Measurements from ENCODE around the gene DACH1. TPM values are rescaled to one million over a fixed set of nuclear protein-coding genes. Genes with fewer than 3 reads are reported as not detected.

The DACH1 gene
- total RNA-seq, 2 experiments from 2014 or later, result not detected

- intact Hi-C loops (cut with micrococcal nuclease; ENCODE audit: unreplicated experiment), result no loop called here
- H3K9me2 ChIP-seq (ENCODE audit: insufficient read depth, low read length), result no peaks in the 10 kb centered on the region
- no peaks in the 10 kb centered on the region for H3K36me3 ChIP-seq (ENCODE audit: insufficient read depth, low read length)
- POLR2A ChIA-PET, result no interaction called here
- no peak overlapping the region for H3K27ac ChIP-seq (ENCODE audit: low read depth, low read length, poor library complexity, severe bottlenecking)
- H3K4me3 ChIP-seq (ENCODE audit: low read depth, low read length, poor library complexity, severe bottlenecking), result no peak overlapping the region
- CTCF ChIA-PET (ENCODE audit: unreplicated experiment), result no interaction called here
- no peak overlapping the region for H3K4me2 ChIP-seq (ENCODE audit: low read length)
- no peak for TF ChIP-seq EZH2phosphoT487 (IDR thresholded peaks at IDR 0.05; ENCODE audit: borderline replicate concordance, low read depth, low read length)
- TF ChIP-seq CTCF (conservative IDR thresholded peaks at IDR 0.05; ENCODE audit: low read length), result no peak
- H3K79me2 ChIP-seq (ENCODE audit: insufficient read depth, low read depth, low read length), result no peaks in the 10 kb centered on the region
- no peak overlapping the region for H2AFZ ChIP-seq (ENCODE audit: low read length)
- H4K20me1 ChIP-seq (ENCODE audit: insufficient read depth, low read length), result no peaks in the 10 kb centered on the region
- BruUV-seq (replicated peaks), result no TSS peak
- no peaks in the 10 kb centered on the region for H3K4me1 ChIP-seq (ENCODE audit: insufficient read depth, low read length, poor library complexity, severe bottlenecking)
- no peaks in the 10 kb centered on the region for H3K9me3 ChIP-seq (ENCODE audit: low read length)
- DNase-seq (ENCODE audit: low spot score), result no peak
Measured at GRCh38 chr13:71412231-71412630, 454.8 kb downstream of the DACH1 start.

- POLR2A ChIA-PET, result no interaction called here
- Histone ChIP-seq H3K4me3 (ENCODE audit: low read depth, low read length, poor library complexity, severe bottlenecking) (no peak overlapping the region), H3K4me1 (ENCODE audit: insufficient read depth, low read length, poor library complexity, severe bottlenecking) (no peaks in the 10 kb centered on the region), H2AFZ (ENCODE audit: low read length) (no peak overlapping the region), H3K79me2 (ENCODE audit: insufficient read depth, low read depth, low read length) (no peaks in the 10 kb centered on the region), H3K27ac (ENCODE audit: low read depth, low read length, poor library complexity, severe bottlenecking) (no peak overlapping the region), H4K20me1 (ENCODE audit: insufficient read depth, low read length) (no peaks in the 10 kb centered on the region), H3K4me2 (ENCODE audit: low read length) (no peak overlapping the region), H3K9me2 (ENCODE audit: insufficient read depth, low read length) (no peaks in the 10 kb centered on the region), H3K9me3 (ENCODE audit: low read length) (no peaks in the 10 kb centered on the region), H3K36me3 (ENCODE audit: insufficient read depth, low read length) (no peaks in the 10 kb centered on the region)
- TF ChIP-seq CTCF (conservative IDR thresholded peaks at IDR 0.05; ENCODE audit: low read length), result no peak
- CTCF ChIA-PET (ENCODE audit: unreplicated experiment), result no interaction called here
- DNase-seq (ENCODE audit: low spot score), result no peak
- BruUV-seq (replicated peaks), result no TSS peak
- intact Hi-C loops (cut with micrococcal nuclease; ENCODE audit: unreplicated experiment), result no loop called here
Measured at GRCh38 chr13:71408416-71408815, 458.6 kb downstream of the DACH1 start.

DNA sequence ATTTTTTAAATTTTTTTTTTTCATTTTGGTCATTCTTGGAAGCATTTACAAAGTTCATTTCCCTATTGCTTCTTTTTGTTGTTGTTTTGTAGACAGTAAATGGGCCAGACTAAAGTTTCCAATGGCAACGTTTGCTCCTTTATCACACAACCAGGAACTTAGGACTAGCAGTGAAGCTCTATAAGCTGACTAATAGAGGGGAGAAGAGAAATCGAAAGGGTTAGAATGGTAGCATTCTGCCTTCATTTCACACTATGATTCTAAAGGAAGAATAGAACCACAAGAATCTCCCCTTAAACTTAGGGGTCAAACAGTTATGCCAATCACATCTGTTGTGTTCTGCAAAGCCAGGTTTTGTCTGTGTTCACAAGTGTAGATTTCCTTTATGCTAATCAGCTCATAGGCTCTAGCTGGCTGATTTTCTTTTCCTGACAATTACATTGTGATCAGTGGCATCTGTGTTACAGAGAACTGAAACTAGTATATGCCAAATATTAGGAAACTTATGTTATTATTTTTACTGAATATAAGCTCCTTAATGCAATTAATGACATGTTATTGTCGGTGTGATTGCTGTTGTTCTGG is 467.3 kb downstream of the DACH1 start:
- no peak for DNase-seq (ENCODE audit: low spot score)
- intact Hi-C loops (cut with micrococcal nuclease; ENCODE audit: unreplicated experiment), result no loop called here
- no peak overlapping the region for H2AFZ ChIP-seq (ENCODE audit: low read length)
- no peak overlapping the region for H3K4me3 ChIP-seq (ENCODE audit: low read depth, low read length, poor library complexity, severe bottlenecking)
- no peak overlapping the region for H3K27ac ChIP-seq (ENCODE audit: low read depth, low read length, poor library complexity, severe bottlenecking)
- no peak overlapping the region for H3K4me2 ChIP-seq (ENCODE audit: low read length)
- no TSS peak for BruUV-seq (replicated peaks)
- no peaks in the 10 kb centered on the region for H3K79me2 ChIP-seq (ENCODE audit: insufficient read depth, low read depth, low read length)
- H3K4me1 ChIP-seq (ENCODE audit: insufficient read depth, low read length, poor library complexity, severe bottlenecking), result no peaks in the 10 kb centered on the region
- no peaks in the 10 kb centered on the region for H3K9me3 ChIP-seq (ENCODE audit: low read length)
- no peaks in the 10 kb centered on the region for H4K20me1 ChIP-seq (ENCODE audit: insufficient read depth, low read length)
- no peaks in the 10 kb centered on the region for H3K9me2 ChIP-seq (ENCODE audit: insufficient read depth, low read length)
- TF ChIP-seq CTCF (conservative IDR thresholded peaks at IDR 0.05; ENCODE audit: low read length) (no peak), EZH2phosphoT487 (IDR thresholded peaks at IDR 0.05; ENCODE audit: borderline replicate concordance, low read depth, low read length) (no peak)
- no peaks in the 10 kb centered on the region for H3K36me3 ChIP-seq (ENCODE audit: insufficient read depth, low read length)
- POLR2A ChIA-PET, result no interaction called here
- CTCF ChIA-PET (ENCODE audit: unreplicated experiment), result no interaction called here

Data from OCI-LY7 (cell line).